ENCODE data around the gene GRM5. TPM values are rescaled to one million over a fixed set of nuclear protein-coding genes. Genes with fewer than 3 reads are reported as not detected.
A peak's percentile ranks its signal among the peaks of the same experiment; 100 is the strongest.

The GRM5 gene
- total RNA-seq, 1 experiment from 2014 or later = not detected

DNA sequence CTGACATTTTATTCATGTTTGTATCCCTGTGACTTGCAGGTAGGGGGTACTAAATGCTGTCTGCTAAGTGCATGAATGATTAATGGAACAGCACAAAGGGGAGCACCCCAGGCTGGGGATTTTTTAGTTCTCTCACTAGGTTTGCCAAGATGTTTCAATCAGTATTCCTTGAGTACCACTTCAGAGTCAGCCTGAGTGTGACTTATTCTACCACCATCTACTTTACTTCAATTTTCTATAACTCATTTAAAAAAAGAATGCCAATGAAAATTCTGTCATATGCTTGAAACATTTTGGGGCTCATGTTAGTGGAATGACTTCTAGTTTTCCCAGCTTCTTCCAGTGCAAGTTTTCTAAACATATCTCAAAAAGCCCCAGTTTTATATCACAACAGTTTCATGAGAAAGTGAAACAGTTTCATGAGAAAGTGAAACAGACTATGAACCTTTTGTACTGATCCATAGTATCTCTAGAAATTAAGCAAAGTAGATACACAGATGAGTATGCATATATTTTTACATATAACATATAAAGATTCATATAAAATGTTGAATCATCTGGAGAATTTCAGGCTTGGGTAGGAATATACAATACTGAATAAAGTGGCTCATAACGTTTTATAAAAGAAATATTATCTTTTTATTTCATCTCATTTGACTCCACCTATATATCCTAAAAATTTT, 252.4 kb downstream of the GRM5 start:
- Histone ChIP-seq H3K4me3 (no peak overlapping the region), H3K27me3 (no peaks in the 10 kb centered on the region), H3K36me3 (no peaks in the 10 kb centered on the region), H3K9me3 (no peaks in the 10 kb centered on the region)
- no peak for DNase-seq

- Histone ChIP-seq H3K9me3 (no peaks in the 10 kb centered on the region), H3K27me3 (no peaks in the 10 kb centered on the region), H3K36me3 (no peaks in the 10 kb centered on the region)
These were observed 255.2 kb downstream of the GRM5 start for GRCh38 chr11:88810420-88811097.

DNA sequence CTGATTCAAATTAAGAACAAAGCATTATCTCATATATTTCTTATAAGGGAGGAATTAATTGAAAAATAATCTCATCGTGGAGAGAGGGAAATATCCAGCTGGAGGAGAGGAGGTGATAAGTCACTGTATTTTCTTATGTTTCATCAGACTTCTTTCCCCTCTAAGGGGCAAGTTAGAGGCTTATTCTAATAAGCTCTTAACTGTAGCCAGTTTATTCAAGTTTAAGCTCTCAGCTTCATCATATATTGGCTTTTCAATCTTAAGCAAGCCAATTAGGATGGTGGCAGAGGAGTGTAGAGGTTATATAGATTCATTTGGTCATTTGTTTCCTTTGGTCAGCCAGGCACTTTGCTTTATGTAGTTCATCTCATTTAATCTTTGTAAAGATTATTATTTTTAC, 256.7 kb downstream of the GRM5 start:
- H3K4me3 ChIP-seq = no peak overlapping the region
- no peaks in the 10 kb centered on the region for H3K36me3 ChIP-seq
- H3K9me3 ChIP-seq = no peaks in the 10 kb centered on the region
- H3K27me3 ChIP-seq = no peaks in the 10 kb centered on the region
- DNase-seq = no peak

More at GRCh38 chr11:88810420-88811097, 255.2 kb downstream of the GRM5 start:
- no peak overlapping the region for H3K4me3 ChIP-seq
- DNase-seq = no peak

- H3K4me3 ChIP-seq = no peak overlapping the region
- DNase-seq = no peak
- H3K27me3 ChIP-seq = no peaks in the 10 kb centered on the region
- H3K9me3 ChIP-seq = no peaks in the 10 kb centered on the region
- no peaks in the 10 kb centered on the region for H3K36me3 ChIP-seq
These were observed 258.4 kb downstream of the GRM5 start for GRCh38 chr11:88807349-88807748.

DNA sequence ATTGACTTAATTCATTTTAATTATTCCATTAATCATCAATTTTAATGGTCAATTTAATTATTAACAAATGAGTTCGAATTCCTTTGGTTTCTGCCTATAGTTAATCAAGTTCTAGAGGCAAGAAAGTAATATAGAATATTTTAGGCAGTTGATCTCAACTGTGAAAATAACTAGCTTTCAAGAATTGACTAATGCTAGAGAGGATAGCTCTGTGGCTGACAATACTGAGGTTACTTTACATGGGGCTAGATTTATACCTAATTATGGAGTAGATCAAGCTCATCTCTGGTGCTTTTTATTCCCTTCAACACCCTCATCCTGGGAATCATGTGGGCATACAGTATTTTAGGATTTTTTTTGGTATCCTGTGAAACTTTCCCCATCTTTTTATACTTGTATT, 259.4 kb downstream of the GRM5 start:
- no peaks in the 10 kb centered on the region for H3K27me3 ChIP-seq
- no peaks in the 10 kb centered on the region for H3K9me3 ChIP-seq
- H3K36me3 ChIP-seq = no peaks in the 10 kb centered on the region
- DNase-seq = no peak
- no peak overlapping the region for H3K4me3 ChIP-seq

DNA sequence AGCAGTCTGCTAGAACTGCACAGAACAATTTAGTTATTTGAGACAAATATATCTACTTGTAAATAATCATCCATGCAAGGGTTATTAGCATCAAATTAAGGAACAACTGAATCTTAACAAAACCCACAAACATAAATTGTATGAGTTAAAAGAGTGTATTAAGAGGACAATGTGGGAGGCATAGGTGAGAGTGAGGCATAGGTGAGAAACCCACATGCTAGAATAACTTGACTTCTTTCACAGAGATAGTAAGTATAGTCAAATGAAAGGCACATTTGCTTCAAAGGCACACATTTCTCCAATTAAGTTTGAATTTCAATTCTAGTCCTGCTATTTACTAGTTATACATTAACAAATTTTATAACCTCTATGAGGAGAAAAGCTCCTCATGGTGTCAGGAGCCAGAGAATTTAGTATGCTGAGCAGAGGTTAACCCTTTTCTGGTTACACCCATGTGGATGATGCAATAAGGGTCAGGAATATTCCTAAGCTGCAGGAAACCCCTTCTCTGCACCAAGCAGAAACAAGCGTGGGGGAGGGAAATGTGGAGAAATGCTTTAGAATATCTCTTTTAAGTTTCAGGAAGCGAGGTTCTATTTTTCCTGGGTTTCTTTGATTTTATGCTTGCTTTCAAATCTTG, 264.2 kb downstream of the GRM5 start:
- Histone ChIP-seq H3K9me3 (no peaks in the 10 kb centered on the region), H3K4me3 (no peak overlapping the region), H3K27me3 (no peaks in the 10 kb centered on the region), H3K36me3 (no peaks in the 10 kb centered on the region)
- DNase-seq = no peak

GRCh38 chr11:88799771-88800500, 265.8 kb downstream of the GRM5 start:
- H3K36me3 ChIP-seq = no peaks in the 10 kb centered on the region
- peak; percentile 22 for DNase-seq
- H3K9me3 ChIP-seq = no peaks in the 10 kb centered on the region
- H3K27me3 ChIP-seq = no peaks in the 10 kb centered on the region
- no peak overlapping the region for H3K4me3 ChIP-seq

- Histone ChIP-seq H3K27me3 (no peaks in the 10 kb centered on the region), H3K9me3 (no peaks in the 10 kb centered on the region), H3K36me3 (no peaks in the 10 kb centered on the region), H3K4me3 (no peak overlapping the region)
- no peak for DNase-seq
These were observed 275.6 kb downstream of the GRM5 start for GRCh38 chr11:88790182-88790581.

DNA sequence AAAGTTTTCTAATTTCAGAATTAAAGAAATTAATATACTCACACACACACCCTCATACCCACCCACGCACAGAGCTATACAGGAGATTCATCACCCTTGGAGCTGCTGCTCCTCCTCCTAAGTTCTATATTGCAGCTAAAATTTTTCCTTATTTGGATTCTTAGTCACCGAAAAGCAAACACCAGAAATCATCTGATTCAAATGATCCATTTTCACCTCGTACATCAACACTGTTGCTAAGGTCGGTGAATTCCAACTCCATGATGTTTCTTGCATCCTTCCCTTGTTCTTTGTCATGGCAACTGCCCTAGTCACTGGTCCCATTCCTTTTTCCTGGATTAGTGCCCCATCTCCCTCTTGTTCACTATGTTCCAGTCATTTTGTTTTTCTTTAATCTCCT, 286.2 kb downstream of the GRM5 start:
- Histone ChIP-seq H3K27me3 (no peaks in the 10 kb centered on the region), H3K4me3 (no peak overlapping the region), H3K9me3 (no peaks in the 10 kb centered on the region), H3K36me3 (no peaks in the 10 kb centered on the region)
- DNase-seq = peak; percentile 1

GRCh38 chr11:88770475-88771079, 295.2 kb downstream of the GRM5 start:
- no peaks in the 10 kb centered on the region for H3K36me3 ChIP-seq
- no peaks in the 10 kb centered on the region for H3K27me3 ChIP-seq
- no peak for DNase-seq

GRCh38 chr11:88744140-88744539, 321.6 kb downstream of the GRM5 start:
- H3K9me3 ChIP-seq = no peaks in the 10 kb centered on the region
- no peaks in the 10 kb centered on the region for H3K36me3 ChIP-seq

More at GRCh38 chr11:88770475-88771079, 295.2 kb downstream of the GRM5 start:
- H3K4me3 ChIP-seq = no peak overlapping the region
- H3K9me3 ChIP-seq = 0 out of 2 replicates have a peak, but pooled peaks cover 4% of the 10 kb centered on the region

DNA sequence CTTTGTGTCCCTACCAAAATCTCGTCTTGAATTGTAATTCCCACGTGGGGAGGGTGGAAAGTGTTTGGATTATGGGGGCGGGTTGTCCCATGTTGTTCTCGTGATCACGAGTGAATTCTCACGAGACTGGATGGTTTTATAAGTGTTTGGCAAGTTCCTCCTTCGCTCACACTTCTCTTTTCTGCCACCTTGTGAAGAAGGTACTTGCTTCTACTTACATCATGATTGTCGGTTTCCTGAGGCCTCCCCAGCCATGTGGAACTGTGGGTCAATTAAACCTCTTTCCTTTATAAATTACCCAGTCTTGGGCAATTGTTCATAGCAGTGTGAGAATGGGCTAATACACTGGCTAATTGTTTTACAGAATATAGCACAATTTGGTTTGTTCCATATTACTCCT, 326.3 kb downstream of the GRM5 start:
- Histone ChIP-seq H3K4me3 (no peak overlapping the region), H3K36me3 (no peaks in the 10 kb centered on the region), H3K27me3 (no peaks in the 10 kb centered on the region), H3K9me3 (no peaks in the 10 kb centered on the region)
- no peak for DNase-seq

More at GRCh38 chr11:88744140-88744539, 321.6 kb downstream of the GRM5 start:
- DNase-seq = no peak
- no peak overlapping the region for H3K4me3 ChIP-seq
- H3K27me3 ChIP-seq = no peaks in the 10 kb centered on the region

DNA sequence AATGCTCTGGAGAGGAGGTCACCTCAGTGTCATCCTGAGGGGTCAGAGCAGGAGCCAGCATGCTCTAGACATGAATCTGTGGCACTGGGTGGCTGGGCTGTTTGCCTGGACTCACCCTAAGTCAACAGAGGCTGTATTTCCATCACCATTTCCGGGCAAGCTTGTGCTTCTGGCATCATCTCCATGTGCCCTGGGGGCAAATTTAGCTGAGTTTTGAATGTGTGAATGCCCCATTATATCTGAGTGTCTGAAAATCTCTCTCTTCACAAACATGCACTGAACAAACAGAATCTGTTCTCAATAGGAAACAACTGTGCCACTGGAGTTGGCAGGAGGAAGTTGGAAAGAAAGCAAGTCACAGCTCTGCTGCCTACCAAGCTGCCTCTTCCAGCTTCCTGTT, 356.2 kb downstream of the GRM5 start:
- Histone ChIP-seq H3K36me3 (no peaks in the 10 kb centered on the region), H3K27me3 (no peaks in the 10 kb centered on the region), H3K9me3 (no peaks in the 10 kb centered on the region), H3K4me3 (no peak overlapping the region)
- no peak for DNase-seq

- no peak for DNase-seq
- H3K9me3 ChIP-seq = no peaks in the 10 kb centered on the region
- no peak overlapping the region for H3K4me3 ChIP-seq
- H3K27me3 ChIP-seq = no peaks in the 10 kb centered on the region
- no peaks in the 10 kb centered on the region for H3K36me3 ChIP-seq
These were observed 361.3 kb downstream of the GRM5 start for GRCh38 chr11:88704485-88704884.

- no peaks in the 10 kb centered on the region for H3K9me3 ChIP-seq
- H3K27me3 ChIP-seq = no peaks in the 10 kb centered on the region
- no peaks in the 10 kb centered on the region for H3K36me3 ChIP-seq
- DNase-seq = no peak
- H3K4me3 ChIP-seq = no peak overlapping the region
These were observed 364.0 kb downstream of the GRM5 start for GRCh38 chr11:88701816-88702215.

DNA sequence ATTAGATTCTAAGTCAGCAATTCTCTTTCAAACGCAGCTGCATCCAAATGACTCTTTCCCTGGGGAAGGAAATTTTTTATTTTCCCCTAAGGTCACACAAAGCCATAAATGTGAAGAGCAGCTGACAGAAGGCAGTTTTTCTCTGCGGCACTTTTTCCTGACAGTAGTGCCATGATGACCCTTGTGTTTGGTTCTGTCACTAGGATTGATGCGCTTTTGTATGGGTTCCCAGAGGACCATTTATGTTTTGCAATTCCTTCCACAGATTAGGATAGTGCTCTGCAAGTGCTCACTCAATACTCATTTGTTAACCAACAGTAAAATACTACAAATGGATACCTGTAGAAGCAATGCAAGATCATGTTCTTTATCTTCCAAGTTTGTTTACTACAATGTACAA, 368.6 kb downstream of the GRM5 start:
- Histone ChIP-seq H3K36me3 (no peaks in the 10 kb centered on the region), H3K27me3 (no peaks in the 10 kb centered on the region), H3K9me3 (no peaks in the 10 kb centered on the region), H3K4me3 (no peak overlapping the region)
- DNase-seq = no peak

All from MG63 (cell line).